ENCODE measurements around the gene ERCC3. TPM values are rescaled to one million over a fixed set of nuclear protein-coding genes. Genes with fewer than 3 reads are reported as not detected.

Gene ERCC3
- 29.9 and 50.9 TPM in 2 replicates for total RNA-seq

DNA sequence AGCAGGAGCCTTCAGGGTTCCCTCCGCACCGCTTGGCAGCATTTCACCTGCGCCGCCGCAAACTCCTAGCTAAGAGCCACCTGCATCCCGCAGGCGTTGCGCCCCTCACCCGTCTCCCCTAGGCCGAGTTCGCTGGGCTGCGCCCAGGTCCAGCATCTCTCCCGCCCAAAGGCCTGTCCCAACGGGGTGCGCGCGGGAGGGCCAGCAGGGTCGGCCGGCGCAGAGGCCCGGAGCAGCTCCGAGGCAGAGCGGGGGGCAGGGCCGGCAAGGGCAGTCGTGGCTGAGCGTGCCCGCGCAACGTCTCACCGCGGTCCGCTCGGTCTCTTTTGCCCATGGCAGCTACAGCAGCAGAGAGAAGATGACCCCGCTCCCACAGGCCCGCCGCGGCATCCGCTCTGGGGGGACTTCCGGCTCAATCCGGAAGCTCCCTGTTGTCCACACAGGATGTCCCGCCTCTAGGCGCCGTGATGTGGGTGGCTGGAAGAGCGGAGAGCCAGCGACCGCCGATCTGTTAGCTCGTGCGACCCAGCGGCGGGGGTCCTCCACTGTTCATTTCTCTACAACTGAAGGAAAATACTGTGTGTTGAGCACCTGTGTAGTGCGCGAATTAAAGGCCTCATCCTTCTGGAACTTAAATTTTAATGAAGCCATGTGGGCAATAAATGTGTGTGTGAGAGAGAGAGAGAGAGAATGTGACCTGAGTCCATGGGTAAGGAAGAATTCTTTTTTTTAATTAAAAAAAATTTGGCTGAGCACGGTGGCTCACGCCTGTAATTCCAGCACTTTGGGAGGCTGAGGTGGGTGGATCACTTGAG, at the start of gene ERCC3:
Gene ERCC3, minus strand, starts transcription at position 397 of the 815 bp plus-strand sequence. Its CDS starts 63 bp downstream, at position 334.
- peak; percentile 64 for DNase-seq (ENCODE audit: low read depth)

- no peak for DNase-seq (ENCODE audit: low read depth)
These were observed 49.3 kb upstream of the ERCC3 start for GRCh38 chr2:127343277-127343676.

DNA sequence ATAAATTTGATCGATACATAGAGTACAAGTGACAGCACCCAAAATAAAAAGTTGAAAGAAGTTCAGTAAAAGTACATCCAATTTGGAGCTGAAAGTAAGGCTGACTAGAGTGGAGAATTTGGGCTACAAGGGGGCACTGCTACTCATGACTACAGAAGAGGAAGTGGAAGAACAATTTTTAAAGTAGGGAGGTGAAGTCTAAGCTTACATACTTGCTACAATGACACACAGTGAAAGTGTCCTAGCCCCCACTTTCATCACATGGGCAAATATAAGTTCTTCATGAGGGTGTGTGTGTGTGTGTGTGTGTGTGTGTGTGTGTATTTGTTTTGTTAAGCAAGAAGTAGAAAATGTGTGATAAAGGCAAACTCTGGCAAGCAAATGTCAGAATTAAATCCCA, 48.2 kb upstream of the ERCC3 start:
- no peak for DNase-seq (ENCODE audit: low read depth)

DNA sequence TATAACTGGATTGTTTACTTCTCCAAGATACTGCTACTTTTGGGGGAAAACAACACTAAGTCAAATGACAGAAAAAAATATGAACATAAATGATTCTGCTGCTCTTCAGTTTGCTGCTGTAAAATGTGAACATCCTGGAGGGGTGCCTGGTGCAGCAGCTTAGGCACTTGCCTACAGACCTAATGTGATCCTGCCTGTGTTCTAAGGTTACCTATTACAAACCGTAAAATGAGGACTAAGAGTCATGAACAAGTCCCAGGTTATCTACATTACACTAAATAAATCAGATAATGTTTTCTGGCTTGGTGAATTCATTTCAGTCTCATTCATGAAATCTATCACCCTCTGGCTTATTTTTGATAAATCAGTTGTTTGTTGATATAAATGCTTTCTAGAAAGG, 38.4 kb upstream of the ERCC3 start:
- DNase-seq (ENCODE audit: low read depth), result no peak

GRCh38 chr2:127330753-127331152, 36.8 kb upstream of the ERCC3 start:
- no peak for DNase-seq (ENCODE audit: low read depth)

- DNase-seq (ENCODE audit: low read depth), result no peak
These were observed 32.5 kb upstream of the ERCC3 start for GRCh38 chr2:127326289-127326945.

GRCh38 chr2:127324635-127325034, 30.7 kb upstream of the ERCC3 start:
- peak; percentile 55 for DNase-seq (ENCODE audit: low read depth)

- DNase-seq (ENCODE audit: low read depth), result no peak
These were observed 27.4 kb upstream of the ERCC3 start for GRCh38 chr2:127321303-127321702.

GRCh38 chr2:127320586-127321275, 26.8 kb upstream of the ERCC3 start:
- no peak for DNase-seq (ENCODE audit: low read depth)

GRCh38 chr2:127320067-127320466, 26.1 kb upstream of the ERCC3 start:
- DNase-seq (ENCODE audit: low read depth), result no peak

- DNase-seq (ENCODE audit: low read depth), result no peak
These were observed 20.4 kb upstream of the ERCC3 start for GRCh38 chr2:127314193-127314988.

DNA sequence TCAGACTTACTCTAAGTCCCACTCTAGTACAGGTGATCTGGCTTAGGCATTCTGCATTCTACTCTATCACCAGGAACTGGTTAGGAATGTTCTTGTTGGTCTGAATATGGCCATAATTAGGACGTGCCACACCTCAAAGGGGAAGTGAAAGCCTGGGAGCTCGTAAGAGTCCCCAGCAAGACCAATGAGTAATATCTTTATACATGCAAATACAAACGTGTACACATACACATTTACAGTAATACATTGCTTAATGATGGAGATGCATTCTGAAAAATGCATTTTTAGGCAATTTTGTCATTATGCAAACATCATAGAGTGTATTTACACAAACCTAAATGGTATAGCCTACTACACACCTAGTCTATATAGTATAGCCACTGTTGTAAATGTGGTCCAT, 19.5 kb upstream of the ERCC3 start:
- DNase-seq (ENCODE audit: low read depth), result no peak

DNA sequence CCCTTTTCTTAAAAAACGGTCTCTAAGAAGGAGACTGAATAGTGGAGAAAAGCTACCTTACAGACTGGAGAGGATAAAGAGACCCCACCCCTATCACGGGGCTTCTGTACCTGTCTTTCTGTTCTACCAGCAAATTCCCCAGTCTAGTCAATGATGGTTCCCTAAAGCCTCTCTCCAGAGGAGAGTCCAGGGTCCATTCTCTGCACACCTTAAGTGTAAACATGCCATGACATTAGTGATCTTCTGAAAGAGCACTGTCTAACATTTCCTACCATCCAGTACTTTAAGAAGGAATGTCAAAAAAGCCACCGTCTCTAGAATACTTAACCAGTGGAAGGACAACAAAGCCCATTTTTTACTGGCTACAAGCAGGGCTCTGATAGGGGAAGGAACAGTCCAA, 17.0 kb upstream of the ERCC3 start:
- no peak for DNase-seq (ENCODE audit: low read depth)

- DNase-seq (ENCODE audit: low read depth), result no peak
These were observed 15.5 kb upstream of the ERCC3 start for GRCh38 chr2:127309468-127309867.

GRCh38 chr2:127308586-127309138, 14.7 kb upstream of the ERCC3 start:
- no peak for DNase-seq (ENCODE audit: low read depth)

DNA sequence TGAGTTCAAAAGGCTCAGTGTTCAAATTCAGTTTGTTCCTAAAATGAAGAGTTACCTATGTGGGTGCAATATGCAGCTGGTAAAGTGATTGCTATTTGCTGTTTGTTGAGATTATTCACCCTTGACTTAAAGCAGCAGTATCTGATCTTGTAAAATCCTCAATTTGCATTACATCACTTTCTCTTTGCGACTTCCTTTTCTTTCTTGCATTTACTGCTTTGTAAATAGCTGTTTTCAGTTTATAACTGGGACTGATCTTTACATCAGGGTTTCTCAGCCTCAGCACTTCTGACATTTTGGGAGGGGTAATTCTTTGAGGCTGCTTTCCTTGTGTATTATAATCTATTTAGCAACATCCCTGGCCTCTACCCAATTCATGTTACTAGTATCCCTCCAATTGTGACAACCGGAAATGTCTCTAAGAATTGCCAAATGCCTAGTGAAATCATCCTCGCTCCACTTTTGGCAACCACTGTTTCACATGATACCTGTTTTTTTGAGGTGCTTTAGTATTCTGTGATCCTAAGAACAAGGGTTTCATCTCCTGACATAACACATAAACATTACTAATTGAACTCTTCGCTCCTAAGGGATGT, 12.1 kb upstream of the ERCC3 start:
- no peak for DNase-seq (ENCODE audit: low read depth)

DNA sequence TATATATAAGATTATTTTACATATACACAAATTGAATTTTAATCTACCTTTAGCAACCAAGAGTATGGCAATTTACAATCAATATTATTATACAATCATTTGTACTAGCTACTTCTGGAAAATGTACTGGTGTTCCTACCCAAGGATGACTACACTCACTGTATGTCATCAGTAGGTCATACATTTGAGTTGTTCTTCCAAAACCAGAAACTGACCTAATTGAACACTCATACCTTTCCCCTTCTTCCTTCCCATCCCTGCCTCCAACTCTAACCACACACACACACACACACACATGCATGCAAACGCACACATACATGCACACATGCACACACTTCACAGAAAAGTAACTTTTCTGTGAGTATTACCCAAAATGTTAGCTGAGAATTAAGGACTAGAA, 8.2 kb upstream of the ERCC3 start:
- no peak for DNase-seq (ENCODE audit: low read depth)

GRCh38 chr2:127293386-127293747, 577 bp downstream of the ERCC3 start:
- DNase-seq (ENCODE audit: low read depth), result peak; percentile 3

DNA sequence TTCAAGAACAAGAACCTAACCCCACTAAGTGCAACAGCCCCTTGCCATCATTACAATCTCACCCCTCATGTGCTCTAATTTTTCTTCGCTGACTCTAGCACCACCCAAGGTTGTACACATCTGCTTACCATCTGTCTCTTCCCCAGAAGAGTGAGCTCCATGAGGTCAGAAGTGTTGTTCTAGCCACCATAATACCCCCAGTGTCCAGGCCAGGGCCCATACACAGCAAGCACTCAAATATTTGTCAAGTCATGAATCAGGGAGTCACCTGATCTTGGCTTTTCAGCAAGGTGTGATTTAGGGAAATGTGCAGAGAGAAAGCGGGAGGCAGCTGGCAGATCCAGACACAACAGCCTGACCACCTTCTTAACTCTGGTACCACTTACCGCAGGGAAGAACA, 5.7 kb downstream of the ERCC3 start:
- no peak for DNase-seq (ENCODE audit: low read depth)

DNA sequence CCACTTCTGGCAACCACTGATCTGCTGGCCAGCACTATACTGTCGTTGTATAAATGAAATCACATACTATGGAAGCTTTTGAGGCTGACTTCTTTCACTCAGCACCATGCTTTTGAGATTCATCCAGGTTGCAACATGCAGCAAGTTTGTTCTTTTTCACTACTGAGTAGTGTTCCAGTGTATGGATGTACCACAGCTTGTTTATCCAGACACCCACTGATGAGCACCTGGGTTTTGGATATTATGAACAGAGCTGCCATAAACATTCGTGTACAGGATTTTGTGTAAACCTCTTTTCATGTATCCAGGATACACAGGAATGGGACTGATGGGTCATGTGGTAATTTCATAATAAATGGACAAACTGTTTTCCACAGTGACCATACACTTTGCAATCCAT, 10.7 kb downstream of the ERCC3 start:
- no peak for DNase-seq (ENCODE audit: low read depth)

DNA sequence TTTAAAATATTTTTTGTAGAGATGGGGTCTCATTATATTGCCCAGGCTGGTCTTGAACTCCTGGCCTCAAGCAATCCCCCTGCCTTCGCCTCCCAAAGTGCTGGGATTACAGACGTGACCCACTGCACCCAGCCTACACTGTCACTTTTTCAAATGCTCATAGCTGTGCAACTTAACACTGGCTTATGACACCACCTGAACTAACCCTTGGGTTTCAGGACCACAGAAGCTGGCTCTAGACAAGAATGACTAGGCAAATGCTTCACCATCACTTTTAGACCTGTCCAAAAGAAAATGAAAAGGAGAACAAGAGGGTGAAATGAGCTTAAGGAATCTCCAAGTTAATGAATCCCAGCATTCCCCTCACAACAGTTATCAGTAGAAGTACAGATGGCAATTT, 13.3 kb downstream of the ERCC3 start:
- DNase-seq (ENCODE audit: low read depth), result no peak

All from renal cortical epithelial cell (primary cell).